ENCODE data around the gene TPGS2. TPM values are rescaled to one million over a fixed set of nuclear protein-coding genes. Genes with fewer than 3 reads are reported as not detected.

The TPGS2 gene
- total and polyA plus RNA-seq, 9 donors, result 55.9 to 122 (median 74.1) TPM

DNA sequence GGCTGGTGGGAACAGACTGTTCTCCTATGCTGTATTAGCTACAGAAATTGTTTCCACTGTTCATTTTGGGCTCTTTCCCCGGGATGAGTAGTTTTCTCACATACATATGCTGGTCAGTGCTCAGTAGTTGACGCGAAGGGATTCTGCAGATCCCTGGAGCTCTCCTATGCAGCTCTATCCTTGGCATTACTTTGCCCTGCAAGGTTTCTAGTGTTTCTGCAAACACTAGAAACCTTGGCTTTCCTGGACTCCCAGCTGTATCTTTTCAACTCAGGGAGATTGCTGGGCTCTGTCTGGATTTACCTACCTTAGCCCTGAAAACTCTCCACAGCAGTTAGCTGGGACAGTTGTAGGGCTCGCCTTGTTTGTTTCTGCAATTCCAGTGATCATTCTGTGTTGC, 11.0 kb upstream of the TPGS2 start:
- no peak for DNase-seq
- WGBS, 3 donors, result 91 to 98% (median 93%) methylated on average over 4 of the region's 4 CpGs
- Histone ChIP-seq H3K36me3 (no peaks in the 10 kb centered on the region), H3K4me3 (no peak overlapping the region), H3K27me3 (no peaks in the 10 kb centered on the region), H3K27ac (no peak overlapping the region), H3K4me1 (ENCODE audit: insufficient read depth) (no peaks in the 10 kb centered on the region), H3K9me3 (no peaks in the 10 kb centered on the region)
- no peak for TF ChIP-seq POLR2A (IDR thresholded peaks at IDR 0.05)
- intact Hi-C loops (cut with DNase I), result no loop called here

DNA sequence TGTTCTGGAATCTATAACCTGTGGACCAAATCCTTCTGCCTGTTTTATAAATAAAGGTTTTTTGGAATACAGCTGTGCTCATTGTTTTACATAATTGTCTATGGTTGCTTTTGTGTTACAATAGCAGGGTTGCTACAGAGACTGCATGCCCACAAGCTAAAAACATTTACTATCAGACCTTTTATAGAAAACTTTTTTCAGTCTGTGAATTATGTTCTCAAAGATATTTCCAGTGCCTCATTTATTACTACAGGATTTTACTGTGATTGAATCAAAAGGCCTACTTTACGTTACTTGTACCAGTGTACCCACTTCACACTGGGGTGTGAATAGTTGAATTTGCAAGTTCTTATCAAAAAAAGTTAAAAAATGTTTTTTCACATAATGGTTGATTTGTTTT, 7.1 kb upstream of the TPGS2 start:
- TF ChIP-seq, protein P1, sequence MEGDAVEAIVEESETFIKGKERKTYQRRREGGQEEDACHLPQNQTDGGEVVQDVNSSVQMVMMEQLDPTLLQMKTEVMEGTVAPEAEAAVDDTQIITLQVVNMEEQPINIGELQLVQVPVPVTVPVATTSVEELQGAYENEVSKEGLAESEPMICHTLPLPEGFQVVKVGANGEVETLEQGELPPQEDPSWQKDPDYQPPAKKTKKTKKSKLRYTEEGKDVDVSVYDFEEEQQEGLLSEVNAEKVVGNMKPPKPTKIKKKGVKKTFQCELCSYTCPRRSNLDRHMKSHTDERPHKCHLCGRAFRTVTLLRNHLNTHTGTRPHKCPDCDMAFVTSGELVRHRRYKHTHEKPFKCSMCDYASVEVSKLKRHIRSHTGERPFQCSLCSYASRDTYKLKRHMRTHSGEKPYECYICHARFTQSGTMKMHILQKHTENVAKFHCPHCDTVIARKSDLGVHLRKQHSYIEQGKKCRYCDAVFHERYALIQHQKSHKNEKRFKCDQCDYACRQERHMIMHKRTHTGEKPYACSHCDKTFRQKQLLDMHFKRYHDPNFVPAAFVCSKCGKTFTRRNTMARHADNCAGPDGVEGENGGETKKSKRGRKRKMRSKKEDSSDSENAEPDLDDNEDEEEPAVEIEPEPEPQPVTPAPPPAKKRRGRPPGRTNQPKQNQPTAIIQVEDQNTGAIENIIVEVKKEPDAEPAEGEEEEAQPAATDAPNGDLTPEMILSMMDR (IDR thresholded peaks at IDR 0.05), result no peak
- DNase-seq, result no peak
- Histone ChIP-seq H3K36me3 (no peaks in the 10 kb centered on the region), H3K4me1 (ENCODE audit: insufficient read depth) (no peaks in the 10 kb centered on the region), H3K27ac (no peak overlapping the region), H3K27me3 (no peaks in the 10 kb centered on the region), H3K9me3 (no peaks in the 10 kb centered on the region), H3K4me3 (no peak overlapping the region)
- WGBS, 3 donors, result 94 to 97% (median 94%) methylated on average over 1 of the region's 1 CpG
- intact Hi-C loops (cut with DNase I), result no loop called here

DNA sequence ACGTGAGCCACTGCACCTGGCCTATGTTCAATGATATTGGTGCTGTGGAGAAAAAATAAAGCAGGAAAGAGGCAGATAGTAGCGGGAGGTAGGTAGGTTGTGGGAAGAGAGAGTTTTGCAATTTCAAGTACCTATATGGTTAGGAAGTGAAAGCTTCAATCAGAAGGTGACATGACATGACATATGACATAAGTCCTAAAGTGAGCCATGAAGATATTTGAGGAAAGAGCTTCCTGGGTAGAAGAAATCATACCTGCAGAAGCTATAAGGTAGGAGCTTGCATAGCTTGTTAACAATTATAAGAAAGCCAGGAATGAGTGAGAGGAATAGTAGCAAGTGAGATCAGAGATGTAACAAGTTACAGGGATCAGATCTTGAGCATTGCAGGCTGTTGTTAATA, 4.3 kb upstream of the TPGS2 start:
- Histone ChIP-seq H3K27ac (no peak overlapping the region), H3K9me3 (no peaks in the 10 kb centered on the region), H3K27me3 (no peaks in the 10 kb centered on the region), H3K4me3 (no peak overlapping the region), H3K36me3 (no peaks in the 10 kb centered on the region), H3K4me1 (ENCODE audit: insufficient read depth) (no peaks in the 10 kb centered on the region)
- no peak for TF ChIP-seq POLR2A (IDR thresholded peaks at IDR 0.05)
- TF ChIP-seq EP300 (IDR thresholded peaks at IDR 0.05), result no peak
- TF ChIP-seq, protein P1 (IDR thresholded peaks at IDR 0.05), result no peak
- intact Hi-C loops (cut with DNase I), result no loop called here
- WGBS, 3 donors, result 85 to 97% (median 96%) methylated on average over 2 of the region's 2 CpGs
- no peak for DNase-seq

DNA sequence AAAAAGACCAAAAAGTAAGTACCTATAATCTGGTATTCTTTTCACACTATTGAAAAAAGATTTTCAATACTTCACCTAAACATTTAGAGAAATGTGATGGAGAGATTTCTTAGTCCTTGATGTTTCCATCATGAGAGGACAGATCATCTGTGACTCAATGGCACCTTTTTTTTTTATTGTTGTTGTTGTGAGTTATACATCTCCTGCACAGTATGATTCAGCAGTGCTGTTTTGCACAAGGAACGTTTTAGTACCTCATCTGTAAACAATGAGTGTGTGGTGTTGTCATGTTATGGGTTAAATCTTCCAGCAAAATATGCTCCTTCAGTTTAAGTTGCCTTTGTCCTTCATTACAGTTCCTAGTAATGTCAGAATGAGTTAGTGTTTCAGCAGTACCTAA, 2.3 kb upstream of the TPGS2 start:
- DNase-seq, result no peak
- TF ChIP-seq POLR2A (IDR thresholded peaks at IDR 0.05), result no peak
- H3K27me3 ChIP-seq, result no peaks in the 10 kb centered on the region
- no peaks in the 10 kb centered on the region for H3K4me1 ChIP-seq (ENCODE audit: insufficient read depth)
- intact Hi-C loops (cut with DNase I), result no loop called here
- WGBS, 3 donors, result 6 to 15% (median 9%) methylated on average over 1 of the region's 1 CpG
- H3K9me3 ChIP-seq, result no peaks in the 10 kb centered on the region
- no peak overlapping the region for H3K4me3 ChIP-seq
- H3K27ac ChIP-seq, result no peak overlapping the region
- no peaks in the 10 kb centered on the region for H3K36me3 ChIP-seq

DNA sequence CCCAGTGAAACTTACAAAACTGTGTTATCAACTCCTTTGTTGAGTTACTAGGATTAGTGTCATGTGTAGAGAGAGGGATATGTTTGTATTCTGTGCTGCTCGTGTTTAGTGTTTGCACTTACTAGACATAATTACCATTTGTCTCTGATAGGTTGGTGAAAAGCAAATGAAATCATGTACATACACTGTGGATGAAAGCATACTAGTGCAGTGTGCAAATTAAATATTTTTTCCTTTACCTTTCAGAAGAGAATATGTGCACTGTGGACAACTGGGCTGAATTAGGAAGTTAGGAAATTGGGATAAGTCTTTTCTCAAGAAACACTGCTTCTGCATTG, 1.3 kb upstream of the TPGS2 start:
- peak overlapping the region in 1 of 2 donors; percentile 64 for H3K27ac ChIP-seq
- intact Hi-C loops (cut with DNase I), result no loop called here
- peak overlapping the region; percentile 52 for H3K4me3 ChIP-seq
- H3K27me3 ChIP-seq, result no peaks in the 10 kb centered on the region
- no peaks in the 10 kb centered on the region for H3K4me1 ChIP-seq (ENCODE audit: insufficient read depth)
- WGBS, 3 donors, result 14 to 28% (median 24%) methylated on average over 1 of the region's 1 CpG
- no peaks in the 10 kb centered on the region for H3K9me3 ChIP-seq
- no peak for TF ChIP-seq EP300 (IDR thresholded peaks at IDR 0.05)
- no peak for TF ChIP-seq POLR2A (IDR thresholded peaks at IDR 0.05)
- TF ChIP-seq, protein P1 (IDR thresholded peaks at IDR 0.05), result no peak
- H3K36me3 ChIP-seq, result no peaks in the 10 kb centered on the region
- DNase-seq, result no peak
